Stimulated activated CD4-positive, alpha-beta T cell treated with anti-CD3 and anti-CD28 coated beads, Interleukin-1b, Interleukin-23, amount 100 ng/mL, for 24 hours (primary cell): Measurements from ENCODE around the gene RNF130.
"Not testable (repeated sequence)": the region's sequence is repeated elsewhere in the genome, so short reads cannot be mapped to it uniquely, and the experiment has no call there.

Source experiments
- DNase-seq, 4 experiments: peaks; one replicate each; pipeline ENCODE4 v3.0.0-alpha.2; 2020; ENCODE audit warnings: low read depth in 4 of 4, low spot score in 1 of 4

RNF130 gene

GRCh38 chr5:179978792-179979191, 92.8 kb downstream of the RNF130 start:
- no peak for DNase-seq

- no peak for DNase-seq
Observed at GRCh38 chr5:179975713-179976134, 95.8 kb downstream of the RNF130 start.

DNA sequence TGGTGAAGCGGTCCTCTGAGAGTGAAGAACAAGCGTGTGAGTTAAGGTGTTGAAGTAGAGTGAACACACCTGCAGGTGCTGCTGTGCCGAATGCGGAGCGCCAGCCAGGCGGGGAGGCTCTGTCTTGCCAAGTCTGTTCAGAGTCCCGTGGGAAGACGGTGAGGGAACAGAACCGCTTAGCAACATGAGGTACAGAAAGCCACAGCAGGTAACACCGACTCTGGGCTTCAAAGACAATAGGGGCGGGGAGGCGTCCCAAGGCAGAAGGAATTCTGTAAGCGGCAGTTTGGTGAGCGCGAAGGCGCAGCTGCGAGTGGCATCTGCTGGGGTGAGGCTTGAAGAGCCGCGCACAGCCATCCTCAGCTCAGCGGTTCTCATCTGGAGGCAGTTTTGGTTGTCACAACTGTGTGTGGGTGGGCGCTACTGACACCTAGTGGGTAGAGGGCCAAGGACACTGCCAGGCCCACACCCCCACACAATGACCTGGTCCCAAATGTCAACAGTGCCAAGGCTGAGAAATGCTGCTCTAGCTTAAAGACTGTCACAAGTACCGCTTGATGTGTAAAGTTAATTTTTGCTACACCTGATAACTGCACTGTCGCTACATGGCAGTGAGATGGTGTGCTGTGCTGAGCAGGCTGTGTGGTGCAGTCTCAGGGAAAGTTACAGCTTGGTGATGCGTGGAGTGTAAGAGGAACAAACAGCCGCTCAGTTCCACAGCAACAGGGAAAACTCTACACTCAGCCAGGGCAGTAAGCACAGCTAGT, 96.4 kb downstream of the RNF130 start:
- DNase-seq: no peak

- no peak for DNase-seq
Observed at GRCh38 chr5:179974246-179974945, 97.2 kb downstream of the RNF130 start.

DNA sequence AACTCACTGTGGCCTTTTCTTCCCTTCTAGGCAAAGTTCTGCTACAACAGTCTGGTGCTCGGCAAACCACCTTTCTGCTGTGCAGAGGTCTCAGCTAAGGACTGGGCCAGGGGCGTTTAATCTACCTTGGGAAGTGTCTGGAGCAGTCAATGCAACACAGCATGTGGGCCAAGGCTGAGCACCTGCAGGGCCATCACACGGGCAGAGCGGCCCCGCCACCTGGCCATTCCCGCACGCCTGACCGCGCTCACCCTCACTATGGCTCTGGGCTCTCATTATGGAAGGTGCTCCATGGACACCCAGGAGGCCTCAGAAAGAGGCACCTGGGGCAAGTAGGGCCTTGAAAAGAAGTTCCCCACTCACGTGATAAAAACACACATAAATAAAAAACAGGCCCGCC, 98.2 kb downstream of the RNF130 start:
- DNase-seq: no peak

- DNase-seq: no peak
Observed at GRCh38 chr5:179969110-179969509, 102.4 kb downstream of the RNF130 start.

GRCh38 chr5:179967489-179967888, 104.1 kb downstream of the RNF130 start:
- DNase-seq: no peak

DNA sequence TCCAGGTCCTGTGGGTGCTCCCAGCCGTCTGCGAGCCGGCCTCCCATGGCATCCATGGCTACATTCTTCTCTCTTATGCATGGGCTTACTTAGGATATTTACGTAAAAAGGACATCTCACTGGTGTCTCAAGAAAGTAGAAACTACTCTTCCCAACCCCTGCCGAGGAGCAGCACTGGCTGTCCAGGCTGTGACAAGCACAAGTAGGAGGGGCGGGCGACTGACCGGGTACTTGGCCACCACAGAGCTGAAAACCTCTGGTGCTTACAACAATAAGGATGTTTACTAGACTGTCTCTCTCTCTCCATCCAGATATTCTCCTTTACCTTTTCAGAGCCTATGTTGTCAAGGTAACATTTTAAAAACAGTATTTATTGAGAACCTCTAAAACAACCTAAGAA, 107.5 kb downstream of the RNF130 start:
- DNase-seq: no peak

DNA sequence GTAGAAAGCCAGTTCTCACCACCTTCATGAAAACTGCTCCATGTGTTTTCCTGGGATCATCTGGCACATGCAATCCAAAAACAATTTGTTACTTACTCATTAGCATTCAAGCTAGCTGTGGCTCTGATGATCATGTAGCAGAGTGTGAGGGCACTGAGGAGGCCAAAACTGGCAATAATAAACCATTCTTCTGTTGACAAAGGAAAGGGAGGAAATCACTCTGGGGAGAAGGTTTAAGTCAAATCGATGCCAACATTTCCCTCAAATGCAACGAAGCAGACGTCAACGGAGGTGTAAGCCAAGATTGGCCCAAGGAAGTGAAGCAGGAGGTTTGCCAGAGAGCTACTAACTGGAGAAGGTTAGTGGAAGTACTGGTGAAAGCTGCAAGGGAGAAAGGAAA, 108.2 kb downstream of the RNF130 start:
- no peak for DNase-seq

DNA sequence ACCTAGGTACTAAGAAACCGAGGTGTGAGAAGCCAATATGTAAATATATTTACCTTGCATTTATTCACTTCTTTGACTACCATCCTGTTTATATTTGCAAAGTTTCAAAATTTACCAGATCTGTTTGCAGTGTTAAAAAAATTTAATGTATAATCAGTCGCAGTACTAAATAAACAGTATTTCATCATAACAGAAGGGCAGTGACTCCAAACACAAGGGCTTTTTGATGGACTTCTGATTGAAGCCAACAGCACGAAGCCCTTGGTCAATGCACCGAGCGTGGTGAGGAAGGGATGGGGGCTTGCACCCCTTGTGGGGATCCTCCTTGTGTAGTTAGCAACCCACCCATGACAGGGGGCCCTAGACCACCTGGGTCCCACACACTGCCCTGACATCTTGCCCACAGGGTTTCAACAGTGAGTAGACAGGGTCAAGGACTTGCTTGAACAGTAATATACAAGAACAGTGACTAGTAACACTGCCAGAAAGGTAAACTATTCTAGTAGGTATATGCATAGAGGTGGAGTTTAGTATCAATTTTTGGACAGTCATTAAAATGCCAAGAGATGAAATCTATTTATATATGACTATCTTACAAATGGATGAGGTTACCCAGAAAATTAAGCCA, 111.2 kb downstream of the RNF130 start:
- no peak for DNase-seq

GRCh38 chr5:179959641-179960040, 111.9 kb downstream of the RNF130 start:
- DNase-seq: no peak

GRCh38 chr5:179959118-179959517, 112.4 kb downstream of the RNF130 start:
- not testable (repeated sequence) for DNase-seq

DNA sequence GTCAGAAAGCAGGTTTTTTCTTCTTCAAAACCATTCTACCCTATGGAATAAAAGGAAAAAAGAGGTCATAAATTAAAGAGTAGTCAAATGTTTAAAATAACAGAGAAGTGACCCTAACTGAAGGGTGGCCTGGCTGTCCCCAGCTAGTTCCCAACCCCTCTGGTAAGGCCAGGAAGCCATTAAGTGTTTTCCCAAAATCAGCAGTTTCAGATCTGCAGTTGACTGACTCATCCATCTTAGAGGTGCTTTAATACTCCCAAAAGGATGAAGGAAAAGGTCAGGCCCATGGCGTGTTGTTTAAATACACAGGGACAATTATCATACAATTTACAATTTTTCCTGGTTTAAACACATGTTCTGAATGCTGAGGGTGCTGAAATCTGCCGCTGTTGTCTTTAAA, 115.9 kb downstream of the RNF130 start:
- DNase-seq: no peak

GRCh38 chr5:179955062-179955461, 116.5 kb downstream of the RNF130 start:
- DNase-seq: no peak

- no peak for DNase-seq
Observed at GRCh38 chr5:179954434-179954833, 117.1 kb downstream of the RNF130 start.

DNA sequence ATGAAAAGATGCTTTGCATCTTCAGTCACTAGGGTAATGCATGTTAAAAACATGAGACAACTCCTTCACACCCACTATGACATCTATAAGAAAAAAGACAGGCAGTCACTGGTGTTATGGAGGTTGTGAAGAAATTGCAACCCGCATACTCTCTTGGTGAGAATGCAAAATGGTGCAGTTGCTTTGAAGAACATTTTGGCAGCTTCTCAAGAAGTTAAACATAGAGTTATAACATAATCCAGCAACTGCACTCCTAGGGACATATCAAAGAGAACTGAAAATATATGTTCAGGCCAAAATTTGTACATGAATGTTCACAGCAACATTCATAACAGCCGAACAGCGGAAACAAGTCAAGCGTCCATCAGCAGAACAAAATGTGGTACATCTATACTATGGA, 117.6 kb downstream of the RNF130 start:
- DNase-seq: no peak

DNA sequence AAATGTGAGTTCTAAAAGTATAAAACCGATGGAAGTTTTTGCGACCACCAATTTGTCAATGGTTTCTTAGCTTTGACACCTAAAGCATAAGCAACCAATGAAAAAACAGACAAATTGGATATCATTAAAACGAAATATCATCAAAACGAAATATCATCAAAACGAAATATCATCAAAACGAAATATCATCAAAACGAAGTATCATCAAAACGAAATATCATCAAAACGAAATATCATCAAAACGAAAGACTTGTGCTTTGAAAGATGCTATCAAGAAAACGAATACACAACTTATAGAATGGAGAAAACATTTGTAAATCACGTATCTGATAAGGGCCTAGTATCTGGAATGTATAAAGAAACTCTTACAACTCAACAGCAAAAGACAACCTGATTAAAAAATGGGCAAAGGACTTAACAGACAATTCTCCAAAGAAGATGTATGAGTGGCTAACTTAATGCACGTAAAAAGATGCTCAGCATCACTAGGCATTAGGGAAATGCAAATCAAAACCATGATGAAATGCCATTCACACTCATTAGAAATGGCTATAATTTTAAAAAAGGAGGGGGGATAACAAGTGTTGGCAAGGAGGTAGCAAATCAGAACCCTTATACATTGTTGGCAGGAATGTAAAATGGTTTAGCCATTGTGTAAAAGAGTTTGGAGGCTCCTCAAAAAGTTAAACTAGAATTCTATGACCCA, 134.4 kb downstream of the RNF130 start:
- no peak for DNase-seq

DNA sequence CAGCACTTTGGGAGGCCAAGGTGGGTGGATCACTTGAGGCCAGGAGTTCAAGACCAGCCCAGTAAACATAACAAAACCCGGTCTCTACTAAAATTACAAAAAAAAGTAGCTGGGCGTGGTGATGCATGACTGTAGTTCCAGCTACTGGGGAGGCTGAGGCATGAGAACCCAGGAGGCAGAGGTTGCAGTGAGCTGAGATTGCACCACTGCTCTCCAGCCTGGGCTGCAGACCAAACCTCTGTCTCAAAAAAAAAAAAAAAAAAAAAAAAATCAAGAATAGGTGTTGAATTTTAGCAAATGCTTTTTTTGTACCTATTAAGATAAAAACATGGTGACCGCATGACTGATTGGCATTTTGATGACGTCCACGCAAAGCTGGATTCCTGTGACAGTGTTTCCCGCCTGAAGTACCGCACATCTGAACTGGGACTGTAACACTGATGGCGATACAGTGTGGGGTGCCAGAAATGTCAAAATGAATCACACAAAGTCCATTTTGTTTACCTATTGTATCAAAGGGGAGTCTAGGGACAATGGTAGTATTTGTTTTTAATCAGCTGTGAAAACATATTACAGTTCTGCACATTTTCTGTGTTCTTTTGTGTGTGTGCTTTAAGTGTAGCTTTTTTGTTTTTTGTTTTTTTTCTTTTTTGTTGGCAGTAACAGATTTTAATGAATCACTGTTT, 140.6 kb downstream of the RNF130 start:
- no peak for DNase-seq

GRCh38 chr5:179927824-179928223, 143.7 kb downstream of the RNF130 start:
- no peak for DNase-seq

- DNase-seq: no peak
Observed at GRCh38 chr5:179926657-179927056, 144.9 kb downstream of the RNF130 start.

- DNase-seq: no peak
Observed at GRCh38 chr5:179923436-179923835, 148.1 kb downstream of the RNF130 start.
